Activated CD4-positive, alpha-beta memory T cell treated with anti-CD3 and anti-CD28 coated beads for 36 hours (primary cell): ENCODE measurements around the gene NUMBL. TPM values are rescaled to one million over a fixed set of nuclear protein-coding genes. Genes with fewer than 3 reads are reported as not detected.
"Not testable (repeated sequence)": the region's sequence is repeated elsewhere in the genome, so short reads cannot be mapped to it uniquely, and the experiment has no call there.

Experiments
- CTCF ChIA-PET: fragments of 350-600 bp; sonication (Branson Sonifier 250); formaldehyde crosslinking; loops from one replicate; lab custom pipeline; 2021; ENCODE audit warnings: antibody characterized with exemption, inconsistent platforms; lab: Charles Lee
- POLR2A ChIA-PET: fragments of 350-600 bp; sonication (Branson Sonifier 250); formaldehyde crosslinking; loops from one replicate; lab custom pipeline; 2021; ENCODE audit warnings: antibody characterized with exemption; lab: Charles Lee
- DNase-seq: peaks from one replicate; pipeline ENCODE4 v3.0.0-alpha.2; 2020
- H3K27ac Mint-ChIP-seq: one replicate; pipeline ENCODE4 v1.8.0; 2021; ENCODE audit warnings: mixed read lengths
- H3K27me3 Mint-ChIP-seq: one replicate; pipeline ENCODE4 v1.8.0; 2021; ENCODE audit warnings: mixed read lengths
- H3K36me3 Mint-ChIP-seq: one replicate; pipeline ENCODE4 v1.8.0; 2021; ENCODE audit warnings: mixed read lengths
- H3K4me1 Mint-ChIP-seq: one replicate; pipeline ENCODE4 v1.8.0; 2021; ENCODE audit warnings: low read depth, mixed read lengths
- H3K4me3 Mint-ChIP-seq: one replicate; pipeline ENCODE4 v1.8.0; 2021; ENCODE audit warnings: mild to moderate bottlenecking, mixed read lengths
- H3K9me3 Mint-ChIP-seq: one replicate; pipeline ENCODE4 v1.8.0; 2021; ENCODE audit warnings: mixed read lengths
- intact Hi-C: fragments of 100-400 bp; cut with micrococcal nuclease; formaldehyde crosslinking; loops from one replicate; pipeline ENCODE4 v1.15.1; 2023
- total RNA-seq, 2 experiments: library from RNA; stranded (reverse); gene quantifications; one replicate each; pipeline ENCODE4 v1.2.3, GENCODE V29; 2021

Gene NUMBL
- total RNA-seq, 2 experiments from 2014 or later: 14.0 to 14.8 TPM

DNA sequence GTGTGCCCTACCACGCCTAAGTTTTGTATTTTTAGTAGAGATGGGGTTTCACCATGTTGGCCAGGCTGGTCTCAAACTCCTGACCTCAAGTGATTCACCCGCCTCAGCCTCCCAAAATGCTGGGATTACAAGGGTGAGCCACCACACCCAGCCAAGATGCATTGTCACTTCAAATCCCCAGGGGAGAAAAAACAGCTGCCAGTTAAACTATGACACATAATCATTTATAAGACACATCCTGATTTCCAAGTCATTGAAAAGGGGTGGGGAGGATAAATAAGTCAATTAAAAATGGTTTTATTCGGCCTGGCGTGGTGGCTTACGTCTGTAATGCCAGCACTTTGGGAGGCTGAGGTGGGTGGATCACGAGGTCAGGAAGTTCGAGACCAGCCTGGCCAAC lies 34.8 kb downstream of the NUMBL start:
- H3K36me3 Mint-ChIP-seq, DNase-seq, intact Hi-C loops, POLR2A ChIA-PET, CTCF ChIA-PET, H3K27ac Mint-ChIP-seq, H3K9me3 Mint-ChIP-seq, H3K4me3 Mint-ChIP-seq, H3K27me3 Mint-ChIP-seq, H3K4me1 Mint-ChIP-seq: not testable (repeated sequence)

DNA sequence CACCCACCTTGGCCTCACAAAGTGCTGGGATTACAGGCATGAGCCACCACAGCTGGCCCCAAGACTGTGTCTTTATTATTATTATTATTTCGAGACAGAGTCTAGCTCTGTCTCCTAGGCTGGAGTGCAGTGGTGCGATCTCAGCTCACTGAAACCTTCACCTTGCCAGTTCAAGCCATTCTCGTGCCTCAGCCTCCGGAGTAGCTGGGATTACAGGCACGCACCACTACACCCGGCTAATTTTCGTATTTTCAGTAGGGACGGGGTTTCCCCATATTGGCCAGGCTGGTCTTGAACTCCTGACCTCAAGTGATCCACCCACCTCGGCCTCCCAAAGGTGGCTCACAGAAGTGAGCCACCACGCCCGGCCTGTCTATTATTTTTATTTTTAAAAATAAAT lies 38.1 kb downstream of the NUMBL start:
- H3K36me3 Mint-ChIP-seq, H3K4me1 Mint-ChIP-seq, H3K4me3 Mint-ChIP-seq, POLR2A ChIA-PET, intact Hi-C loops, H3K27me3 Mint-ChIP-seq, H3K27ac Mint-ChIP-seq, DNase-seq, H3K9me3 Mint-ChIP-seq: not testable (repeated sequence)
- CTCF ChIA-PET: interaction anchor here (2.9 kb wide), 1 partner anchor 17 kb away, joined by 15 read pairs; no protein-coding TSS in a partner anchor

DNA sequence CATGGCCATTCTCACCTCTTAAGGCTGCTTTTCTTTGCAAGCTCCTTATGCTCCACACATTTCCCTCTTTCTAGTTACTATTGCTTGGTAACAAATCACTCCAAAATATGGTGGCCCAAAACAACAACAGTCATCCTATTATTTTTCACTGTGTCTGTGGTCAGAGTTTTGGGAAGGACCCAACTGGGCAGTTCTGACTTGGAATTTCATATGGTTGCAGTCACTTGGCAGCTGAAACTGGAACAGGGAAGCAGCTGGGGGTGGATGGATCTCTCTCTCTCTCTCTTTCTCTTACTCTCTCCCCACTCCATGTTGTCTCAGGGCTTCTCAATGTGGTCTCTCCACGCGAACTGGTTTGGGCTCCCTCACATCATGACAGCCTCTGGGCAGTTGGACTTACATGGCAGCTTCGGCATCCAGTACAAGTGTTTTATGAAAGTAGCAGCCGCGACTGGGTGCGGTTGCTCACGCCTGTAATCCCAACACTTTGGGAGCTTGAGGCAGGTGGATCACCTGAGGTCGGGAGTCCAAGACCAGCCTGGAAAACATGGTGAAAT lies 39.6 kb downstream of the NUMBL start:
- no peak overlapping the region for H3K27ac Mint-ChIP-seq
- CTCF ChIA-PET: interaction anchor here (2.9 kb wide), 1 partner anchor 16 kb away, joined by 15 read pairs; no protein-coding TSS in a partner anchor

DNA sequence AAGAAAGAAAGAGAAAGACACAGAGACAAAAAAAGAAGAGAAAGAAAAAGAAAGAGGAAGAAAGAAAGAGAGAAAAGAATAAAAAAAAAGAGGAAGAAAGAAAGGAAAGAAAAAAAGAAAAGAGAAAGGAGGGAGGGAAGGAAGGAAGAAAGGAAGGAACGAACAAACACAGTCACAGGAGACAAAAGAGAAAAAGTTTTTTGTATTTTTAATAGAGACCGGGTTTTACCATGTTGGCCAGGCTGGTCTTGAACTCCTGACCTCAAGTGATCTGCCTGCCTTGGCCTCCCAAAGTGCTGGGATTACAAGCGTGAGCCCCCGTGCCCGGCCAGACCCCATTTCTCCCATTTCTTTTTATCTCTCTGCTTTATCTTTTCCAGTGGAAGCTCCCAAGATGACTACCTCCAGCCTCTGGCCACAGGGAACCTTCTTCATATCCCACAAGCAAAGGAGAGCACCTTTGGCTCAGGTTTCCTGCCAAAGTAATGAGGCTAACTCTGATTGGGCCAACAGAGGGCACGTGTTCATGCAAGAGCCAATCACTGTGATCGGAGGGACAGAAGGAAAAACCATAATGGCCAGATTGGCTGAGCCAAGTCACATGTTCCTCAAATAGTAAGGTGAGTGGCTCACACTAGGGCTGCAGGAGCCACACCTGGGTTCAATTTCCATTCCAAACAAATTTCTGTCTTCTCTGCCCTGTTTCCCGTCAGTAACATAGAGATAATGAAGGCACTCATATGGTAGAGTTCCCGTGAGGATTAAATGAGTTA lies 40.4 kb downstream of the NUMBL start:
- CTCF ChIA-PET: interaction anchor here (2.9 kb wide), 1 partner anchor 15 kb away, joined by 15 read pairs; no protein-coding TSS in a partner anchor

More for the DNA sequence above, 39.6 kb downstream of the NUMBL start:
- H3K4me3 Mint-ChIP-seq: no peak overlapping the region
- no peak for DNase-seq
- POLR2A ChIA-PET: no interaction called here
- no peaks in the 10 kb centered on the region for H3K9me3 Mint-ChIP-seq
- H3K27me3 Mint-ChIP-seq: peaks cover 8% of the 10 kb centered on the region
- no peaks in the 10 kb centered on the region for H3K4me1 Mint-ChIP-seq
- H3K36me3 Mint-ChIP-seq: no peaks in the 10 kb centered on the region
- intact Hi-C loops: no loop called here

DNA sequence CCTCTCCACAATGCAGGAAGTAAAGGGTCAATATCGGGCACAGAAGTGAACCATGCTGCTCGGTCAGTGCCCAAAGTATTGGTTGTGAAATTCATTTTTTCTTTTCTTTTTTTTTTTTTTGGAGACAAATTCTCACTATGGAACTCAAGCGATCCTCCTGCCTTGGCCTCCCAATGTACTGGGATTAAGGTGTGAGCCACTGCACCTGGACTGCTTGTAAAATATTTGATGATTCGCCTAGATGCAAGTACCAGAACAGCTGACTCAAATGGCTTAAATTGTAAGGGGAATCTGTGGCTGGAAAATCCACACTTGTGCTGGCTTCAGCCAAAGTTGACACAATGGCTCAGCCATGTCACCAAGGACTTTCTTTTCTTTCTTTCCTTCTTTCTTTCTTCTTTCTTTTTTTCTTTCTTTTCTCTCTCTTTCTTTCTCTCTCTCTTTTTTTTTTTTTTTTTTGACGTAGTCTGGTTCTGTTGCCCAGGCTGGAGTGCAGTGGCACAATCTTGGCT lies 43.7 kb downstream of the NUMBL start:
- H3K27ac Mint-ChIP-seq: no peak overlapping the region
- H3K36me3 Mint-ChIP-seq: no peaks in the 10 kb centered on the region
- no peak for DNase-seq

More for the DNA sequence above, 40.4 kb downstream of the NUMBL start:
- peaks cover 10% of the 10 kb centered on the region for H3K27me3 Mint-ChIP-seq
- DNase-seq, H3K36me3 Mint-ChIP-seq, H3K27ac Mint-ChIP-seq, intact Hi-C loops, H3K9me3 Mint-ChIP-seq, H3K4me3 Mint-ChIP-seq, POLR2A ChIA-PET, H3K4me1 Mint-ChIP-seq: not testable (repeated sequence)

DNA sequence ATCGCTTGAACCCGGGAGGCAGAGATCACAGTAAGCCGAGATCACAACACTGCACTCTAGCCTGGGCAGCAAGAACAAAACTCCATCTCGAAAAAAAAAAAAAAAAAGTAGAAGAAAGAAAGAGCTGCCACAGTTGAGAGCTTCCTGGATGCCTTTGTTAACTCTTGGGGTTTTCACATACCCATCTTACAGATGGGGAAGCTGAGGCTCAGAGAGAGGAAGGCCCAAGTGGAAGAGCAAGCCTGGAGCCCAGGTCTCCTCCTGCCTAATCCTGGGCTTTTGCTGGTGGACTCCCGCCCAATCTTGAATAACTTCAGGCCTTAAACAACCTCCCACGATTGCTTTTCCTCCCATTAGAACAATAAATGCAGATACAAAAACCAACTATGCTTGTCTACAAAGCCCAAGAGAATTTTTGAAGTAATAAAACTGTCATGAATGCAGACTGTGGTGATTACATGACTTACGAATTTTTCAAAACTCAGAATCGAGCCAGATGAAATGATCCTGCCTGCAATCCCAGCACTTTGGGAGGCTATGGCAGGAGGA lies 47.6 kb downstream of the NUMBL start:
- Mint-ChIP-seq H3K4me3 (no peak overlapping the region), H3K27me3 (peaks cover 8% of the 10 kb centered on the region), H3K27ac (no peak overlapping the region), H3K9me3 (no peaks in the 10 kb centered on the region), H3K4me1 (no peaks in the 10 kb centered on the region), H3K36me3 (no peaks in the 10 kb centered on the region)
- no peak for DNase-seq
- CTCF ChIA-PET: interaction anchor here (0.9 kb wide), 1 partner anchor 8 kb away, joined by 4 read pairs; no protein-coding TSS in a partner anchor
- intact Hi-C loops: no loop called here
- POLR2A ChIA-PET: no interaction called here

More for the DNA sequence above, 43.7 kb downstream of the NUMBL start:
- H3K27me3 Mint-ChIP-seq: peaks cover 10% of the 10 kb centered on the region
- ChIA-PET CTCF (interaction anchor here (1.1 to 3.7 kb wide), 2 partner anchors 12 to 44 kb away, joined by 3 to 28 read pairs; no protein-coding TSS in a partner anchor), POLR2A (no interaction called here)
- H3K4me1 Mint-ChIP-seq: no peaks in the 10 kb centered on the region
- H3K9me3 Mint-ChIP-seq: no peaks in the 10 kb centered on the region
- intact Hi-C loops: no loop called here
- no peak overlapping the region for H3K4me3 Mint-ChIP-seq

DNA sequence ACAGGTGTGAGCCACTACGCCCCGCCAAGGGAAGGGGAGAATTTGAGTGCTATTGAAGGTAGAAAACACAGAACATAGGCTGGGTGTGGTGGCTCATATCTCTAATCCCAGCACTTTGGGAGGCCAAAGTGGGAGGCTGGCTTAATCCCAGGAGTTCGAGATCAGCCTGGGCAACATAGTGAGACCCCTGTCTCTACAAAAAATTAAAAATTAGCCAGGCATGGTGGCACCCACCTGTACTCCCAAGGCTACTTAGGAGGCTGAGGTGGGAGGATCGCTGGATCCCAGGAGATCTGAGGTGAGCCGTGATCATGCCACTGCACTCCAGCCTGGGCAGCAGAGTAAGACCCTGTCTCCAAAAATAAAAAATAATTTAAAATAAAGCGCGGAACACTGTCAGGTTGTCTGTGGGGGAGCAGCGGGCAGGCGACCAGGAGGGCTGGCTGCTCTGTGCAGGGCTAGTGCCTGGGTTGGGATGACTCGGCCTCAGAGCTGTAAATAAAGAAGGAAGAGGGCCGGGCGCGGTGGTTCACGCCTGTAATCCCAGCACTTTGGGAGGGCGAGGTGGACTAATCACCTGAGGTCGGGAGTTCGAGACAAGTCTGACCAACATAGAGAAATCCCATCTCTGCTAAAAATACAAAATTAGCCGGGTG lies 48.3 kb downstream of the NUMBL start:
- no peaks in the 10 kb centered on the region for H3K4me1 Mint-ChIP-seq
- no peaks in the 10 kb centered on the region for H3K36me3 Mint-ChIP-seq
- CTCF ChIA-PET: interaction anchor here (0.9 kb wide), 1 partner anchor 7 kb away, joined by 4 read pairs; no protein-coding TSS in a partner anchor
- H3K9me3 Mint-ChIP-seq: no peaks in the 10 kb centered on the region
- H3K4me3 Mint-ChIP-seq: no peak overlapping the region
- POLR2A ChIA-PET: no interaction called here
- peaks cover 8% of the 10 kb centered on the region for H3K27me3 Mint-ChIP-seq
- no peak overlapping the region for H3K27ac Mint-ChIP-seq
- intact Hi-C loops: no loop called here
- DNase-seq: no peak

DNA sequence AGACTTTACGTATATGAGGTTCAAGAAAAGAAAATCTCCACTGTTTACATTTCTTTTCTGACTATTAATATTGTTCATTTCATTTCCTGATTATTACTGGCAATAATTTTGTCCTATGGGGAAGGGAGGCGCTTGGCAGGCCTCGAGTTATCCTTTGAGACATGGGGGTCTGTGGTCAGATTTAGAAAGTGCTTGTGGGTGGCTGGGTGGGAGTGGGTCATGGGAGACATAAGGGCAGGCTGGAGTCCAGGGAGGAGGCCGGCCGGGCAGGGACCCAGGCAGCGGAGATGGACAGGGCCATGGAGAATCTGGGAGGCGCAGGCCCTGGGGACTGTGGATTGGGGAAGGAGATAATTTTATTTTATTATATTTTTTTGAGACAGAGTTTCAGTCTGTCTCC lies 49.2 kb downstream of the NUMBL start:
- POLR2A ChIA-PET: no interaction called here

DNA sequence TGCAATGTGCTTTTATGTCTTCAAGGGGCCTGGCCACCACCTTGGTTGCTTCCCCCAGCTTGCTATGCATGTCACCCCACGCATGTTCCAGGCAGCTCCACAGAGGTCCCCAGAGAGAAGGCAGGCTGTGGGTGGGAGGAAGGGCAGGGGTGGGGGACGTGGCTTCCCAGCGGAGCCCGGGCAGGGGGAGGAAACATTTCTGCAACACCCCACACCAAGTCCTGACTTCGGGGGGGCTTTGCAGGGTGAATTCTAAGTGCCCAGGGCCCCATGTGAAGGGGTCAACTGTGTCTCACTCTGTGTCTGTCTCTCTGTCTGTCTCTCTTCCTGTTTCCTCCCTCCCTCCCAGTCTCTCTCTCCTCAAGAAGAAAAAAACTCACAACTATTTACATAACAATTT lies 49.7 kb downstream of the NUMBL start:
- ChIA-PET POLR2A (no interaction called here), CTCF (no interaction called here)
- no peaks in the 10 kb centered on the region for H3K4me1 Mint-ChIP-seq
- no peaks in the 10 kb centered on the region for H3K9me3 Mint-ChIP-seq
- H3K27ac Mint-ChIP-seq: no peak overlapping the region
- no peaks in the 10 kb centered on the region for H3K36me3 Mint-ChIP-seq
- peaks cover 1% of the 10 kb centered on the region for H3K27me3 Mint-ChIP-seq
- H3K4me3 Mint-ChIP-seq: no peak overlapping the region
- no peak for DNase-seq
- intact Hi-C loops: no loop called here

More for the DNA sequence above, 49.2 kb downstream of the NUMBL start:
- Mint-ChIP-seq H3K27me3 (peaks cover 5% of the 10 kb centered on the region), H3K9me3 (no peaks in the 10 kb centered on the region), H3K27ac (no peak overlapping the region), H3K36me3 (no peaks in the 10 kb centered on the region), H3K4me3 (no peak overlapping the region), H3K4me1 (no peaks in the 10 kb centered on the region)
- no peak for DNase-seq
- CTCF ChIA-PET: no interaction called here
- intact Hi-C loops: no loop called here

DNA sequence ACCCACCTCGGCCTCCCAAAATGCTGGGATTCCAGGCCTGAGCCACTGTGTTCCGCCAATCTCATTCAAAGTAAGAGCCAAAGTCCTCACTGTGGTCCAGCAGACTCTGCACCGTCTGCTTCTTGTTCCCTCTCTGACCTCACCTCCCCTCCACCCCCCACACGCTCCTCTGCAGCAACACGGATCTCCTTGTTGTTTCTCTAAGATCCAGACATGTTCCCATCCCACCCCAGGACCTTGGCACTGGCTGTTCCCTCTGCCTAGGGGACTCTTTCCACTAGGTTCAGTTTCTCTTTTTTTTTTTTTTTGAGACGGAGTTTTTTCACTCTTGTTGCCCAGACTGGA lies 50.8 kb downstream of the NUMBL start:
- intact Hi-C loops: no loop called here
- Mint-ChIP-seq H3K4me3 (no peak overlapping the region), H3K27ac (no peak overlapping the region), H3K9me3 (no peaks in the 10 kb centered on the region), H3K36me3 (no peaks in the 10 kb centered on the region), H3K4me1 (peaks cover under 1% of the 10 kb centered on the region), H3K27me3 (peaks cover 5% of the 10 kb centered on the region)
- CTCF ChIA-PET: no interaction called here
- DNase-seq: no peak
- POLR2A ChIA-PET: no interaction called here

DNA sequence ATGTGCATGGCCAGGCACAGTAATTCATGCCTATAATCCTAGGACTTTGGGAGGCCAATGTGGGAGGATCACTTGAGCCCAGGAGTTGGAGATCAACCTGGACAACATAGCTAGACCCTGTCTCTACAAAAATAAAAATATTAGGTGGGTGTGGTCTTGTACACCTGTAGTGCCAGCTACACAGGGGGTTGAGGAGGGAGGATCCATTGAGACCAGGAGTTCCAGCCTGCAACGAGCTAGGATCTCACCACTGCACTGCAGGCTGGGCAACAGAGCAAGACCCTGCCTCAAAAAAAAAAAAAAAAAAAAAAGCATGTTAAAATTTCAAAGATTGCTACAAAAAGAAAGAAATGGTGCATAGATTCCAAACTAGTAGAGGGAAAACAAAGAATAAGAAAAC lies 52.1 kb downstream of the NUMBL start:
- Mint-ChIP-seq H3K36me3 (no peaks in the 10 kb centered on the region), H3K9me3 (no peaks in the 10 kb centered on the region), H3K4me3 (no peak overlapping the region), H3K27me3 (peaks cover 5% of the 10 kb centered on the region), H3K27ac (no peak overlapping the region), H3K4me1 (peaks cover 4% of the 10 kb centered on the region)
- ChIA-PET CTCF (no interaction called here), POLR2A (interaction anchor here (0.6 kb wide), 1 partner anchor 115 kb away, joined by 3 read pairs; no protein-coding TSS in a partner anchor)
- DNase-seq: no peak
- intact Hi-C loops: no loop called here

DNA sequence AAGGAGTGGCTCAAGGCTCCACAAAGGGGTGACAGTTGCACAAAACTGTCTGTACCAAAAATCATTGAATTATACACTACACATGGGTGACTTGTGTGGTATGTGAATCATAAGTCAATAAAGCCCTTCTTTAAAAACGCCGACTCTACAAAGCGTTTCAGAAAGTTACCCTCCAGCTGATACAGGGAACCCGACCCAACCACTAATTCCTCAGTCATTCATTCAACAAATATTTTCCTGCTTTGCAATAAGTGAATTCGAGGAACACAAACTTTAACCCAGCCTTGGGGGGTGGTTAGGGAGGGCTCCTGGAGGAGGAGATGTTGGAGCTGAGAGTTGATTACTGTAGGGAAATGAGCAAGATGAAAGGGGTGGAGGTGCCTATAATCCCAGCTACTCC lies 57.2 kb downstream of the NUMBL start:
- POLR2A ChIA-PET: no interaction called here

More for the DNA sequence above, 57.2 kb downstream of the NUMBL start:
- no peak overlapping the region for H3K27ac Mint-ChIP-seq
- intact Hi-C loops: no loop called here
- H3K9me3 Mint-ChIP-seq: no peaks in the 10 kb centered on the region
- H3K4me3 Mint-ChIP-seq: no peak overlapping the region
- no peak for DNase-seq
- peaks cover 7% of the 10 kb centered on the region for H3K36me3 Mint-ChIP-seq
- H3K4me1 Mint-ChIP-seq: peaks cover 7% of the 10 kb centered on the region
- peaks cover 5% of the 10 kb centered on the region for H3K27me3 Mint-ChIP-seq
- CTCF ChIA-PET: interaction anchor here (2.4 to 4.5 kb wide), 8 partner anchors 12 to 212 kb away, joined by 13 to 83 read pairs (median 26); partner anchors contain the start of gene BLVRB
